ENCODE results near the gene YDJC. TPM values are rescaled to one million over a fixed set of nuclear protein-coding genes. Genes with fewer than 3 reads are reported as not detected.

The YDJC gene
- total and polyA plus RNA-seq, 9 of the 15 experiments (the other 6 are each of a cell fraction or from before 2014, with no cell fraction given), result 13.5 to 871 (median 164) TPM

DNA sequence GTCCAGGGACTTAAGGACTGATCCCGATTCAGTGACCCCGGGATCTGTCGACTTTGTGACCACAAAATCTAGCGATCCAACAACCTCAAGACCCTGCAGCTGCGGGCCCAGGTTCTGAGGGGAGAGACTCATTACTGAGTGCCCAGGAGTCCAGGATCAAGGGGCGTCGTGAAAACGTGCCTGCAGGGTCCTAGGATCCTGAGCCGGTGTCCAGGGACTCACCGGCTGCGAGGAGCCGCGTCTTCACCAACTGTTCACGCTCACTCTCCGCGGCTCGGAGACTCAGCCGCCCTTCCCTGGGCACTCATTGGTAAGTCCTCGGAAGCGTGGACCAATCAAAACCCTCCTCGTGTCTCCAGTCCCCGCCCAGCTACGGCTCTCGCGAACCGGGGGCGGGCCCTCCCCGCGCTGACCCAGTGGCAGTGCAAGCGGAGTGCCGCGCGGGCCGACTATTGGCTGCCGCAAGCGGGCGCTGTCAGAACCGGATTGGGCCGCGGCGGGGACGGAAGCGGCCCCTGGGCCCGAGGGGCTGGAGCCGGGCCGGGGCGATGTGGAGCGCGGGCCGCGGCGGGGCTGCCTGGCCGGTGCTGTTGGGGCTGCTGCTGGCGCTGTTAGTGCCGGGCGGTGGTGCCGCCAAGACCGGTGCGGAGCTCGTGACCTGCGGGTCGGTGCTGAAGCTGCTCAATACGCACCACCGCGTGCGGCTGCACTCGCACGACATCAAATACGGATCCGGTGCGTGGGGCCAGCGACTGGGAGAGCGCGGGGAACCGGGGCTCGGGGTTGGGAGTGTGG lies 12.2 kb upstream of the YDJC start, which contains the start of gene SDF2L1 (continued):
- peak; percentile 99 for TF ChIP-seq RBBP5 (IDR thresholded peaks at IDR 0.05; ENCODE audit: borderline replicate concordance, insufficient read depth, low read length, poor library complexity, severe bottlenecking)
- TF ChIP-seq POLR2AphosphoS2 (IDR thresholded peaks at IDR 0.05; ENCODE audit: low read length), result peak; percentile 99
- TF ChIP-seq HNRNPUL1 (IDR thresholded peaks at IDR 0.05; ENCODE audit: low read length), result no peak
- no peak for TF ChIP-seq RNF219 (CRISPR knock-in tag; IDR thresholded peaks at IDR 0.05)
- no peak for TF ChIP-seq ZZZ3 (IDR thresholded peaks at IDR 0.05)
- TF ChIP-seq CHD2 (IDR thresholded peaks at IDR 0.05; ENCODE audit: low read depth, low read length), result peak; percentile 96
- TF ChIP-seq RAD51 (IDR thresholded peaks at IDR 0.05; ENCODE audit: borderline replicate concordance, low read depth), result no peak
- TF ChIP-seq ZNF175 (CRISPR knock-in tag; IDR thresholded peaks at IDR 0.05; ENCODE audit: low read depth), result no peak
- TF ChIP-seq HLTF (IDR thresholded peaks at IDR 0.05), result no peak
- TF ChIP-seq, protein P1, sequence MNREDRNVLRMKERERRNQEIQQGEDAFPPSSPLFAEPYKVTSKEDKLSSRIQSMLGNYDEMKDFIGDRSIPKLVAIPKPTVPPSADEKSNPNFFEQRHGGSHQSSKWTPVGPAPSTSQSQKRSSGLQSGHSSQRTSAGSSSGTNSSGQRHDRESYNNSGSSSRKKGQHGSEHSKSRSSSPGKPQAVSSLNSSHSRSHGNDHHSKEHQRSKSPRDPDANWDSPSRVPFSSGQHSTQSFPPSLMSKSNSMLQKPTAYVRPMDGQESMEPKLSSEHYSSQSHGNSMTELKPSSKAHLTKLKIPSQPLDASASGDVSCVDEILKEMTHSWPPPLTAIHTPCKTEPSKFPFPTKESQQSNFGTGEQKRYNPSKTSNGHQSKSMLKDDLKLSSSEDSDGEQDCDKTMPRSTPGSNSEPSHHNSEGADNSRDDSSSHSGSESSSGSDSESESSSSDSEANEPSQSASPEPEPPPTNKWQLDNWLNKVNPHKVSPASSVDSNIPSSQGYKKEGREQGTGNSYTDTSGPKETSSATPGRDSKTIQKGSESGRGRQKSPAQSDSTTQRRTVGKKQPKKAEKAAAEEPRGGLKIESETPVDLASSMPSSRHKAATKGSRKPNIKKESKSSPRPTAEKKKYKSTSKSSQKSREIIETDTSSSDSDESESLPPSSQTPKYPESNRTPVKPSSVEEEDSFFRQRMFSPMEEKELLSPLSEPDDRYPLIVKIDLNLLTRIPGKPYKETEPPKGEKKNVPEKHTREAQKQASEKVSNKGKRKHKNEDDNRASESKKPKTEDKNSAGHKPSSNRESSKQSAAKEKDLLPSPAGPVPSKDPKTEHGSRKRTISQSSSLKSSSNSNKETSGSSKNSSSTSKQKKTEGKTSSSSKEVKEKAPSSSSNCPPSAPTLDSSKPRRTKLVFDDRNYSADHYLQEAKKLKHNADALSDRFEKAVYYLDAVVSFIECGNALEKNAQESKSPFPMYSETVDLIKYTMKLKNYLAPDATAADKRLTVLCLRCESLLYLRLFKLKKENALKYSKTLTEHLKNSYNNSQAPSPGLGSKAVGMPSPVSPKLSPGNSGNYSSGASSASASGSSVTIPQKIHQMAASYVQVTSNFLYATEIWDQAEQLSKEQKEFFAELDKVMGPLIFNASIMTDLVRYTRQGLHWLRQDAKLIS (CRISPR knock-in tag; IDR thresholded peaks at IDR 0.05), result no peak
- no peak for TF ChIP-seq ZFP30 (CRISPR knock-in tag; IDR thresholded peaks at IDR 0.05; ENCODE audit: borderline replicate concordance)
- TF ChIP-seq ZNF644 (tag; IDR thresholded peaks at IDR 0.05; ENCODE audit: low read depth), result no peak
- peak; percentile 72 for TF ChIP-seq JUND (IDR thresholded peaks at IDR 0.05; ENCODE audit: borderline replicate concordance, low read depth, low read length)
- no peak for TF ChIP-seq JUND (tag; IDR thresholded peaks at IDR 0.05; ENCODE audit: borderline replicate concordance, low read depth, low read length)
- no peak for TF ChIP-seq ZNF143 (CRISPR knock-in tag; IDR thresholded peaks at IDR 0.05)
- no peak for TF ChIP-seq ZBTB8A (IDR thresholded peaks at IDR 0.05; ENCODE audit: partially characterized antibody)
- TF ChIP-seq FOXO4 (CRISPR knock-in tag; IDR thresholded peaks at IDR 0.05), result no peak
- TF ChIP-seq EP300 (IDR thresholded peaks at IDR 0.05; ENCODE audit: low read length), result no peak; the same call in 1 of the 2 replicates
- no peak for TF ChIP-seq HEY1 (CRISPR knock-in tag; IDR thresholded peaks at IDR 0.05; ENCODE audit: borderline replicate concordance)
- TF ChIP-seq NELFE (IDR thresholded peaks at IDR 0.05; ENCODE audit: insufficient read depth, insufficient read length), result no peak
- TF ChIP-seq ZNF696 (CRISPR knock-in tag; conservative IDR thresholded peaks at IDR 0.05), result no peak

All from K562 (cell line).